ENCODE measurements around the gene AOC3.
"Not testable (repeated sequence)": the region's sequence is repeated elsewhere in the genome, so short reads cannot be mapped to it uniquely, and the experiment has no call there.

Gene AOC3

GRCh38 chr17:42894283-42895184 lies 43.5 kb downstream of the AOC3 start:
- no peak for DNase-seq

GRCh38 chr17:42895185-42895555 lies 44.2 kb downstream of the AOC3 start:
- DNase-seq: no peak

GRCh38 chr17:42898147-42898811 lies 47.3 kb downstream of the AOC3 start:
- DNase-seq: no peak

- not testable (repeated sequence) for DNase-seq
These were observed 49.0 kb downstream of the AOC3 start for GRCh38 chr17:42899981-42900380.

- no peak for DNase-seq
These were observed 49.7 kb downstream of the AOC3 start, which contains the start of gene G6PC1 for GRCh38 chr17:42900460-42901331. Gene G6PC1, plus strand, starts transcription at chr17:42900799. Its CDS starts 78 bp downstream, at chr17:42900877.

- DNase-seq: no peak
These were observed 50.7 kb downstream of the AOC3 start for GRCh38 chr17:42901535-42902229.

- no peak for DNase-seq
These were observed 53.1 kb downstream of the AOC3 start for GRCh38 chr17:42904110-42904469.

GRCh38 chr17:42906772-42907446 lies 55.9 kb downstream of the AOC3 start:
- no peak for DNase-seq

All from stimulated activated naive CD4-positive, alpha-beta T cell treated with Interleukin-2 at 50 U/mL for 16 hours (primary cell).